GM23338 (cell line): ENCODE measurements around the gene AJUBA.
"Not testable (repeated sequence)": the region's sequence is repeated elsewhere in the genome, so short reads cannot be mapped to it uniquely, and the experiment has no call there.

Experiments used
- CREB1 ChIP-seq: fragments of 250-450 bp; sonication (Bioruptor Pico); IDR thresholded peaks from 2 replicates; pipeline ENCODE4 v1.5.0; 2020; ENCODE audit warnings: low read depth, mild to moderate bottlenecking, moderate library complexity
- CTCF ChIP-seq, 2 experiments: fragments of 200-600 bp in 1 of 2; sonication (generic) in 1 of 2; conservative IDR thresholded peaks; 2 replicates each; pipeline versions ENCODE4 v1.5.1 to v1.6.1; 2016 to 2017; ENCODE audit warnings: antibody characterized with exemption in 2 of 2, low read depth in 2 of 2, mild to moderate bottlenecking in 2 of 2, moderate library complexity in 1 of 2
- ETS1 ChIP-seq: IDR thresholded peaks from 2 replicates; pipeline ENCODE4 v1.6.1; 2016; ENCODE audit warnings: antibody characterized with exemption
- EZH2 ChIP-seq: fragments of 200-600 bp; sonication (generic); IDR thresholded peaks from one replicate; pipeline ENCODE4 v1.8.0; 2017; ENCODE audit warnings: antibody characterized with exemption, mild to moderate bottlenecking, low read depth; ENCODE audit not compliant: unreplicated experiment
- EZH2phosphoT487 ChIP-seq: fragments of 200-600 bp; sonication (generic); IDR thresholded peaks from one replicate; pipeline ENCODE4 v1.8.1; 2018; ENCODE audit warnings: antibody characterized with exemption; ENCODE audit not compliant: unreplicated experiment
- JUNB ChIP-seq: IDR thresholded peaks from one replicate; pipeline ENCODE4 v1.6.1; 2016; ENCODE audit warnings: antibody characterized with exemption; ENCODE audit not compliant: unreplicated experiment
- NANOG ChIP-seq: IDR thresholded peaks from 2 replicates; pipeline ENCODE4 v1.6.1; 2016; ENCODE audit warnings: antibody characterized with exemption, borderline replicate concordance
- POLR2AphosphoS5 ChIP-seq: IDR thresholded peaks from 2 replicates; pipeline ENCODE4 v1.6.1; 2016; ENCODE audit warnings: antibody characterized with exemption, low read depth
- REST ChIP-seq: IDR thresholded peaks from one replicate; pipeline ENCODE4 v1.6.1; 2018; ENCODE audit warnings: antibody characterized with exemption; ENCODE audit not compliant: unreplicated experiment
- STAT1 ChIP-seq: IDR thresholded peaks from one replicate; pipeline ENCODE4 v1.6.1; 2016; ENCODE audit warnings: antibody characterized with exemption; ENCODE audit not compliant: unreplicated experiment
- ZNF114 ChIP-seq: fragments of 250-450 bp; sonication (Bioruptor Pico); IDR thresholded peaks from 2 replicates; pipeline ENCODE4 v1.5.0; 2020; ENCODE audit warnings: mild to moderate bottlenecking, moderate library complexity
- ZNF331 ChIP-seq: fragments of 250-450 bp; sonication (Bioruptor Pico); IDR thresholded peaks from 2 replicates; pipeline ENCODE4 v1.5.0; 2020; ENCODE audit warnings: low read depth, mild to moderate bottlenecking, moderate library complexity
- ZNF462 ChIP-seq: fragments of 250-450 bp; sonication (Bioruptor Pico); IDR thresholded peaks from 2 replicates; pipeline ENCODE4 v1.5.0; 2020; ENCODE audit warnings: mild to moderate bottlenecking, moderate library complexity

GRCh38 chr14:23004274-23004673, 21.9 kb upstream of the AJUBA start:
- TF ChIP-seq CTCF (conservative IDR thresholded peaks at IDR 0.05; ENCODE audit: low read depth in 2 of 2); REST; EZH2; EZH2phosphoT487; JUNB; POLR2AphosphoS5; STAT1; ZNF331 (CRISPR knock-in tag); ETS1; CREB1; ZNF114 (CRISPR knock-in tag); NANOG; ZNF462 (CRISPR knock-in tag): not testable (repeated sequence)
